ENCODE results near the gene NRXN3.

The NRXN3 gene

GRCh38 chr14:78933948-78934524, 763.9 kb downstream of the NRXN3 start:
- no peak for DNase-seq (ENCODE audit: low read depth)

GRCh38 chr14:78946949-78947348, 776.8 kb downstream of the NRXN3 start:
- no peak for DNase-seq (ENCODE audit: low read depth)

- DNase-seq (ENCODE audit: low read depth): no peak
Measured at GRCh38 chr14:78947681-78948080, 777.5 kb downstream of the NRXN3 start.

GRCh38 chr14:78950649-78951048, 780.5 kb downstream of the NRXN3 start:
- DNase-seq (ENCODE audit: low read depth): no peak

GRCh38 chr14:78951602-78952001, 781.4 kb downstream of the NRXN3 start:
- DNase-seq (ENCODE audit: low read depth): no peak

- DNase-seq (ENCODE audit: low read depth): no peak
Measured at GRCh38 chr14:78959674-78960264, 789.6 kb downstream of the NRXN3 start.

- DNase-seq (ENCODE audit: low read depth): no peak
Measured at GRCh38 chr14:78967111-78967809, 797.1 kb downstream of the NRXN3 start.

GRCh38 chr14:78968265-78968664, 798.1 kb downstream of the NRXN3 start:
- no peak for DNase-seq (ENCODE audit: low read depth)

GRCh38 chr14:78970677-78971076, 800.5 kb downstream of the NRXN3 start:
- no peak for DNase-seq (ENCODE audit: low read depth)

GRCh38 chr14:78972440-78972839, 802.3 kb downstream of the NRXN3 start:
- no peak for DNase-seq (ENCODE audit: low read depth)

- DNase-seq (ENCODE audit: low read depth): no peak
Measured at GRCh38 chr14:78974691-78975090, 804.5 kb downstream of the NRXN3 start.

GRCh38 chr14:78975734-78976133, 805.6 kb downstream of the NRXN3 start:
- DNase-seq (ENCODE audit: low read depth): no peak

- DNase-seq (ENCODE audit: low read depth): no peak
Measured at GRCh38 chr14:78978896-78979295, 808.7 kb downstream of the NRXN3 start.

GRCh38 chr14:78982551-78982950, 812.4 kb downstream of the NRXN3 start:
- DNase-seq (ENCODE audit: low read depth): no peak

- DNase-seq (ENCODE audit: low read depth): no peak
Measured at GRCh38 chr14:78983126-78983525, 813.0 kb downstream of the NRXN3 start.

- no peak for DNase-seq (ENCODE audit: low read depth)
Measured at GRCh38 chr14:78985668-78986381, 815.7 kb downstream of the NRXN3 start.

GRCh38 chr14:78986989-78987388, 816.8 kb downstream of the NRXN3 start:
- DNase-seq (ENCODE audit: low read depth): no peak

- no peak for DNase-seq (ENCODE audit: low read depth)
Measured at GRCh38 chr14:78989221-78989620, 819.0 kb downstream of the NRXN3 start.

- no peak for DNase-seq (ENCODE audit: low read depth)
Measured at GRCh38 chr14:78992867-78993266, 822.7 kb downstream of the NRXN3 start.

- no peak for DNase-seq (ENCODE audit: low read depth)
Measured at GRCh38 chr14:78997811-78998210, 827.6 kb downstream of the NRXN3 start.

- DNase-seq (ENCODE audit: low read depth): no peak
Measured at GRCh38 chr14:79009286-79009685, 839.1 kb downstream of the NRXN3 start.

GRCh38 chr14:79011091-79011919, 841.1 kb downstream of the NRXN3 start:
- no peak for DNase-seq (ENCODE audit: low read depth)

Data from activated gamma-delta T cell treated with anti-CD3 and anti-CD28 coated beads, Interleukin-2, amount 50 U/mL, for 16 hours (primary cell).